AML-193 (cell line): ENCODE measurements around the gene TUBGCP2.

ENCODE experiments used
- DNase-seq, 2 experiments: peaks; one replicate each; lab custom pipeline; 2025; lab: John Stamatoyannopoulos, UW

TUBGCP2 gene

GRCh38 chr10:133302230-133302629 is 6.4 kb downstream of the TUBGCP2 start:
- no peak for DNase-seq

GRCh38 chr10:133299738-133300137 is 8.9 kb downstream of the TUBGCP2 start:
- no peak for DNase-seq

GRCh38 chr10:133299224-133299623 is 9.4 kb downstream of the TUBGCP2 start:
- no peak for DNase-seq

- no peak for DNase-seq
Measured at GRCh38 chr10:133298466-133298865, 10.2 kb downstream of the TUBGCP2 start.

- DNase-seq = no peak
Measured at GRCh38 chr10:133297504-133297903, 11.2 kb downstream of the TUBGCP2 start.

- DNase-seq = no peak
Measured at GRCh38 chr10:133295426-133296320, 13.0 kb downstream of the TUBGCP2 start.

- no peak for DNase-seq
Measured at GRCh38 chr10:133294189-133294588, 14.5 kb downstream of the TUBGCP2 start.

GRCh38 chr10:133293810-133294119 is 14.9 kb downstream of the TUBGCP2 start:
- DNase-seq = no peak

- no peak for DNase-seq
Measured at GRCh38 chr10:133292919-133293809, 15.5 kb downstream of the TUBGCP2 start.

- no peak for DNase-seq
Measured at GRCh38 chr10:133289761-133290160, 18.9 kb downstream of the TUBGCP2 start.

- no peak for DNase-seq
Measured at GRCh38 chr10:133287832-133288500, 20.7 kb downstream of the TUBGCP2 start.

- DNase-seq = no peak
Measured at GRCh38 chr10:133286366-133286765, 22.3 kb downstream of the TUBGCP2 start.

- DNase-seq = no peak
Measured at GRCh38 chr10:133285217-133285616, 23.5 kb downstream of the TUBGCP2 start.

GRCh38 chr10:133283931-133284330 is 24.7 kb downstream of the TUBGCP2 start:
- DNase-seq = no peak

GRCh38 chr10:133282846-133283390 is 25.8 kb downstream of the TUBGCP2 start:
- no peak for DNase-seq

- DNase-seq = no peak
Measured at GRCh38 chr10:133281628-133282372, 26.9 kb downstream of the TUBGCP2 start.

GRCh38 chr10:133281084-133281483 is 27.6 kb downstream of the TUBGCP2 start:
- no peak for DNase-seq

GRCh38 chr10:133280391-133281059 is 28.1 kb downstream of the TUBGCP2 start:
- no peak for DNase-seq

GRCh38 chr10:133279326-133280226 is 29.1 kb downstream of the TUBGCP2 start:
- no peak for DNase-seq
